ENCODE results near the gene KLC3.
"Not testable (repeated sequence)": the region's sequence is repeated elsewhere in the genome, so short reads cannot be mapped to it uniquely, and the experiment has no call there.

KLC3 gene

GRCh38 chr19:45320997-45321775, 19.4 kb upstream of the KLC3 start:
- no peak for DNase-seq (ENCODE audit: low read depth in 2 of 2)

GRCh38 chr19:45321848-45322247, 18.7 kb upstream of the KLC3 start:
- DNase-seq (ENCODE audit: low read depth in 2 of 2), result no peak

GRCh38 chr19:45322311-45322710, 18.2 kb upstream of the KLC3 start:
- DNase-seq (ENCODE audit: low read depth in 2 of 2), result no peak

- no peak for DNase-seq (ENCODE audit: low read depth in 2 of 2)
Measured at GRCh38 chr19:45322744-45323281, 17.7 kb upstream of the KLC3 start, which contains the start of gene CKM. TSS of gene CKM (minus strand) at chr19:45322875. CDS start at chr19:45319713, 3,162 bp downstream.

GRCh38 chr19:45323671-45324081, 16.9 kb upstream of the KLC3 start:
- no peak for DNase-seq (ENCODE audit: low read depth in 2 of 2)

- DNase-seq (ENCODE audit: low read depth in 2 of 2), result no peak
Measured at GRCh38 chr19:45324349-45324907, 16.1 kb upstream of the KLC3 start.

- no peak for DNase-seq (ENCODE audit: low read depth in 2 of 2)
Measured at GRCh38 chr19:45327404-45328143, 13.0 kb upstream of the KLC3 start.

GRCh38 chr19:45331411-45331810, 9.1 kb upstream of the KLC3 start:
- no peak for DNase-seq (ENCODE audit: low read depth in 2 of 2)

- DNase-seq (ENCODE audit: low read depth in 2 of 2), result no peak
Measured at GRCh38 chr19:45333609-45334303, 6.8 kb upstream of the KLC3 start.

GRCh38 chr19:45334881-45335280, 5.7 kb upstream of the KLC3 start:
- DNase-seq (ENCODE audit: low read depth in 2 of 2), result not testable (repeated sequence)

- DNase-seq (ENCODE audit: low read depth in 2 of 2), result no peak
Measured at GRCh38 chr19:45336696-45337251, 3.8 kb upstream of the KLC3 start.

- DNase-seq (ENCODE audit: low read depth in 2 of 2), result no peak
Measured at GRCh38 chr19:45339629-45340028, 921 bp upstream of the KLC3 start.

- DNase-seq (ENCODE audit: low read depth in 2 of 2), result no peak
Measured at GRCh38 chr19:45340899-45341453, 426 bp downstream of the KLC3 start.

- DNase-seq (ENCODE audit: low read depth in 2 of 2), result no peak
Measured at GRCh38 chr19:45342911-45343310, 2.4 kb downstream of the KLC3 start.

GRCh38 chr19:45344621-45345505, 4.3 kb downstream of the KLC3 start:
- no peak for DNase-seq (ENCODE audit: low read depth in 2 of 2)

- no peak for DNase-seq (ENCODE audit: low read depth in 2 of 2)
Measured at GRCh38 chr19:45345506-45345860, 4.9 kb downstream of the KLC3 start.

- DNase-seq (ENCODE audit: low read depth in 2 of 2), result no peak
Measured at GRCh38 chr19:45346449-45346848, 5.9 kb downstream of the KLC3 start.

- no peak for DNase-seq (ENCODE audit: low read depth in 2 of 2)
Measured at GRCh38 chr19:45347570-45348366, 7.2 kb downstream of the KLC3 start.

- DNase-seq (ENCODE audit: low read depth in 2 of 2), result no peak
Measured at GRCh38 chr19:45348367-45349125, 8.0 kb downstream of the KLC3 start.

Data from activated CD8-positive, alpha-beta memory T cell treated with anti-CD3 and anti-CD28 coated beads for 4 hours (primary cell).